ENCODE results near the gene HAGH.

Gene HAGH

DNA sequence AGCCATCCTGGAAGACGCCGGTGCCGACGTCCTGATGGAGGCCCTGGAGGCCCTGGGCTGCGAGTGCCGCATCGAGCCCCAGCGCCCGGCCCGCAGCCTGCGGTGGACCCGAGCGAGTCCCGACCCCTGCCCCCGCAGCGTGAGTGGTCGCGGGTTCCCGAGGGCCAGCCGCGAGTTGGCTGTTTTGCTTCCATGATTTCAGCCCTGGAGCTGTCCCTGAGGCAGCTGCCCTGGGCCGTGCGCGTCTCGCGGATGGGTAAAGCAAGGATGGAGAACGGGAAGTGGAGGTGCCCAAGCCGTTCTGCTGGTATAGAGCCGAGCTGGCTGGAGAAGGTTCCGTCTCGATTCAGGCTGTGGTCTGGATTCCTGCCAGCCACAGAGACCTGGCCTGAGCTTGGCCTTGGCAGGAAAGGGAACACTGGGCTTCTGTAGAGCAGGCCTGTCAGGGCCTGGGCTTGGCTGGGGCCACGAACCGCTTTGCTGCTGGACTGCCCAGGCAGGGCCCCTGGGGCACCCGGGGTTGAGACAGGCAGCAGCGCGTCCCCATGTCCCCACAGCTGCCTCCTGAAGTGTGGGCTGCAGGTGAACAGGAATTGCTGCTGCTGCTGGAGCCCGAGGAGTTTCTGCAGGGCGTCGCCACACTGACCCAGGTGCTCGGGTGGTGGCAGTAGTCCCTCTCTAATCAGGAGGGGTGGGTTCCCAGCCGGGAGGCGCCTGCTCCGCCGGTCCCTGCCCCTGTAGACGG is 52.8 kb downstream of the HAGH start:
- DNase-seq (ENCODE audit: low read depth in 2 of 2), result no peak

DNA sequence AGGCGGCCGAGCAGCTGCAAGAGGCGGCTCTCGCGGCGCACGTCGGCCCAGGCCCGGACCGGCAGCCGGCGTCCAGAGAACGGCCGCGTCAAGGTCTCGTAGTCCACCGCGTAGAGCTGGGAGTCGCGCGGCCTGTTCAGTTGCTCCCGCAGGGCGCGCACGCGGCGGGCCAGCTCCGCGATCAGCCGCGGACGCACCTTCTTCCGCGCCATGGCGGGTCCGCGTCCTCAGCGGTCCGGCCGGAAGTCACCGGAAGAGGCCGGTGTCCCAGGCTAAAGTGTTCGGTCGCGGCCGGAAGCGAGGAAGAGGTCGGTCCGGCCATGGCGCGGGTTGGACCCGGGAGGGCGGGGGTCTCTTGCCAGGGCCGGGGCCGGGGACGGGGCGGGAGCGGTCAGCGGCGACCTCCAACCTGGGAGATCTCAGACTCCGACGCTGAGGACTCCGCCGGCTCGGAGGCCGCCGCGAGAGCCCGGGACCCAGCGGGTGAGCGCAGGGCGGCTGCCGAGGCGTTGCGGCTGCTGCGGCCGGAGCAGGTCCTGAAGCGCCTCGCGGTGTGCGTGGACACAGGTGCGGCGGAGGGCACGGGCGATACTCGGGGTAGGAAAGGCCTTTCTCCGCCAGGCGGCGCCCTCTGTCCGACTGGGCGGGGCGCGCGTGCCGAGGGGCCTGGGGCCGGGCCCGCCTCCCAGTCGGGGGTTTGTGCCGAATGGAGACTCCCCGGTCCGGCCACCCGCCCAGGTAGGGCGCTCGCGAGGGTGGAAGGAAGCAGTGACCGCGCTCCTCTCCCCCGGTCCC is 53.5 kb downstream of the HAGH start, which contains the start of gene MRPS34:
Gene MRPS34, minus strand, starts transcription at position 227 of the 795 bp plus-strand sequence. Its CDS starts 15 bp downstream, at position 212.
- DNase-seq (ENCODE audit: low read depth in 2 of 2), result peak; percentile 78 to 79

DNA sequence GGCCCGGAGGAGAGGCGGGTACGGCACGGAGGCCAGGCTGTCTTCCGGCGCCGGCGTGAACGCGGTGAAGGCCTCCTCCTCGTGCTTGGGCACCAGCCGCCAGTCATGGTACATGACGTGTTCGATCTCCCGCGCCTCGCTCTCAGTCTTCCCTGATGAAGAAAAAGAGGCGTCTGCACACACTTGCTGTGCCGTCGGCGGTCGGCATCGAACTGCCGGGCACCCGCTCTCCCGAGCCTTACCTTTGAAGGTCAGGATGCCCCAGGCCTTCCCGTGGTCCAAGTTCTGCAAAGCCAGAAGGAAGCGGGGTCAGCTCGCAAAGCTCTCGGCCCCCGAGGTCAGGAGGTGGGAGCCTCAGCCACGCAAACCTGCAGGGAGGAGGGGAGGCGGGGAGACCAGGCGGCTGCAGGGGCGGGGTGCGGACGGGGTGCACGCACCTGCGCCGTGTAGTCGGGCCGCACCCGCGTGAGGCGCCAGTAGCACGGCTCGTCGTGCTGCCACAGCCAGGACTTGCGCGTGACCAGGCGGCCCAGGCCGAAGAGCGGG is 54.2 kb downstream of the HAGH start, which contains the start of gene EME2:
Gene EME2, plus strand, starts transcription at position 449 of the 546 bp plus-strand sequence. CDS start 418 bp downstream, outside the sequence.
- peak; percentile 44 to 47 for DNase-seq (ENCODE audit: low read depth in 2 of 2)

DNA sequence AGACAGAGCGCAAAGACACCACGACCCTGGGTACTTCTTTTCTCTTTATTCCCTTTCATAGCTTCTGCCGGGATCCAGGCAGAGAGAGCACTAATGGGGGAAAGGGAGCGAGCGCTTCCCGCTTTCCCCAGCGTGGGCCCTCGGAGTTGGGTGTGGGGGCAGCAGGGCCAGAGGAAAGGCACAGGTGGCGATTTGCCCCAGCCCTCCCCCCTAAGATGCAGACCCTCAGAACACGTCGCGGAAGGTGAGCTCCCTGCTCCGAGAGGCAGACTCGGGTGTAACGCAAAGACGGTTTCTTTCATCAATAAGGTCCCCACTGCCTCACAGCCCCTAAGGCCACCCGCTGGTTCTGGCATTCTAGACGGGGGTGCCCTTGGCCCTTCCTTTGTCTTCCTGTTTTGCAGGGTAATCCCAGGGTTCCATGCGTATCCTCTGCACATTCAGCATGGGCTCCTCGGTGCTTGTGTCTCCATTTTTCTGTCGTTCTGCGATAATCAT is 54.7 kb downstream of the HAGH start:
- DNase-seq (ENCODE audit: low read depth in 2 of 2), result no peak

DNA sequence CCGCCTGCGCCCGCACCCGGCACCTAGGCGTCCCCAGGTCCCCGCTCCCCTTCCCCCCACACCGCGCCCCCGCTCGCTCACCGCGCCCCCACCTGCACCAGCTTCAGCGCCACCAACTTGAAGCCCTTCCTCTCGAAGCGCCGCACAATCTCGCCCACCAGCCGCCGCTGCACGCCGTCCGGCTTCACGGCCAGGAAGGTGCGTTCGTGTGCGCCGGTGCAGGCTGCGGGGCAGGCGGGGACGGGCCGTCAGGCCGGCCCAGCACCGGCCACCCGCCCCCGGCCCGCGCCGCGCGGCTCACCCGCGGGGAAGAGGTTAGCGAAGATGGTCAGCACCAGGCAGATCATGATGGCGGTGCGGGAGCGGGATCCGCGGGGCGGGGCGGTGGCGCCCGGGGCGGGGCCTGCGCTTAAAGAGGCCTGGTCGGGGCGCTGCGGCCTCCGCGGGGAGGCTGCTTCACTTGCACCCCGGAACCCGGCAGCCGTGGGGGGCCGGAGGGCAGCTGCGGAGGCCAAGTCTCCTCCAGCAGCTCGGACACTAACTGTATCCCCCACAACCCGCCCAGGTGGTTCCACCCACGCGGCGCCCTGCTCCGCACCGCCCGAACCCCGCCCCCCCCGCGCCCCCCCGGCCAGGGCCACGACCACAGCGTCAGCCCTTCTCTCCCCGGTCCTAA is 55.3 kb downstream of the HAGH start, which contains the start of gene NME3:
Gene NME3, minus strand, starts transcription at position 356 of the 676 bp plus-strand sequence. Its CDS starts 9 bp downstream, at position 347.
- DNase-seq (ENCODE audit: low read depth in 2 of 2), result peak; percentile 75 to 79

DNA sequence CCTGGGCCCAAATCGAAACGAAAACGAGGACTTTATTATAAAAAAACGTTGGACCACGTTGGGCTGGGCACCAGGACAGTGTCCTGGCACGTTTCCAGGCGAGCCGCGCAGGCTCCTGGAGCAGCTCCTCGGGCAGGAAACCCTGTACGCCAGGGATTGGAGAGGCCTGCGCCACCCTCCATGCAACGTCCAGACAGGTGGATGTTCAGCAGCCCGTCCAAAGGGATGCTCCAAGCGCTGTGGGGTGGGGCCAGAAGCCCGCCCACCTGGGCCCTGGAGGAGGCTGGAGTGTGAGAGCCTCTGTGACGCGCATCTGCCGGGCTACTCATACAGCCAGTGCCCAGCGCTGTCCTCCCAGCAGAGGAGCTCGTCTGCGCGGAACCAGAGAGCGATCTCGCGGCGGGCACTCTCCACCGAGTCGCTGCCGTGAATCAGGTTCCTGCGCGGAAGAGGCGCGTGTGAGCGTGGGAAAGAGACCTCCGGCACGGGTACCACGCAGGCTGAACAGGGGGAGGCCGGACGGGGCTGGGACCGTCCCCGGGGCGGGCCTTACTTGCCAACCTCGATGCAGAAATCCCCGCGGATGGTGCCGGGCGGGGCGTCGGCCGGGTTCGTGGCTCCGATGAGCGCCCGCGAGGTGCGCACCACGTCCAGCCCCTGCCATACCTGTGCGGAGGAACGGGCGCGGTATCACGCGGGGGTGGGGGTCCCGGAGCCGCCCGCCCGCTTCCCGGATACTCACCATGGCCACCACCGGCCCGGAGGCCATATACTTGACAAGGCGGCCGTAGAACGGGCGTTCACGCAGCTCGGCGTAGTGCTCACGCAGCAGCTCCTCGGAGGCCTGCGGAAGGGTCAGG is 56.1 kb downstream of the HAGH start:
- peak; percentile 38 for DNase-seq (ENCODE audit: low read depth in 2 of 2)

DNA sequence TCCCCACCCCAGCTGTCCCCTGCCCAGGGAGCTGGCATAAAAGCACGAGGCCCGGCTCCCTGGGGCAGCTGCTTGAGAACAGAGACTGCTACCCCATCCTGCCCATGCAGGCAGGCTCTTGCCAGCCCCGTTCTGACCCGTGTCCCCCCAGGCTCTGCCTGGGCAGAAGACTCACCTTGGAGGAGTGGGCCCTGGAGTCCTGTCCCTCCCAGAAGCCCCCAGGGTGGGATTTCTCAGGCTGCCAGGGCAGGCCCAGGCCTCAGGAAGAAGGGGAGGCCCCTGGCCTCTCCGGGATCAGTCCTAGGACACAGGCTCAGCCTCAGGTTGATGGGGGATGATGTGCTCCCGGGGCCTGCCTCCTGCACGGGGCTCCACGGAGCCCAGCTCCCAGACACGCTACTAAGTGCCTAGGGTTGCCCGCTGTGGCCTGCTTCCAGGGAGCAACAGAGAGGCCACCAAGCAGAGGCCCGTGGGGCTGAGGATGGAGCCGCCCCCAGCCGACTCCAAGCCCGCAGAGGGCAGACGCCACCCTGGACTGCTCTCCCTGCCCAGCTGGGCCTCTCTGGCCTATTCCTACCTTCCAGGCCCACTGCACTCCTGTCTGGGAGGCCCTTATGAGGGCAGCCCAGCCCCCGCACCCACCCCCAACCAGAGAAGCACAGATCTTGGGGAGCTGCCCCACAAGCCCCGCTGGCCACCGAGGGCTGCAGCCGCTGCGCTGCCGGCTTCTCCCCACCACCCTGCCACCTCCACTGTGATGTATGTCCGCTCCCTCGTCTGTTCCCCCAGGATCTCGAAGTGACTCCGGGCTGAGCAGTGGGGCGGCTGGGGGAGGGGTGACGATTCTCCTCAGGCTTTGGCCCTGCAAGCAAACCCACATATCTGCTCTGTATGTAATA is 57.0 kb downstream of the HAGH start:
- DNase-seq (ENCODE audit: low read depth in 2 of 2), result no peak

DNA sequence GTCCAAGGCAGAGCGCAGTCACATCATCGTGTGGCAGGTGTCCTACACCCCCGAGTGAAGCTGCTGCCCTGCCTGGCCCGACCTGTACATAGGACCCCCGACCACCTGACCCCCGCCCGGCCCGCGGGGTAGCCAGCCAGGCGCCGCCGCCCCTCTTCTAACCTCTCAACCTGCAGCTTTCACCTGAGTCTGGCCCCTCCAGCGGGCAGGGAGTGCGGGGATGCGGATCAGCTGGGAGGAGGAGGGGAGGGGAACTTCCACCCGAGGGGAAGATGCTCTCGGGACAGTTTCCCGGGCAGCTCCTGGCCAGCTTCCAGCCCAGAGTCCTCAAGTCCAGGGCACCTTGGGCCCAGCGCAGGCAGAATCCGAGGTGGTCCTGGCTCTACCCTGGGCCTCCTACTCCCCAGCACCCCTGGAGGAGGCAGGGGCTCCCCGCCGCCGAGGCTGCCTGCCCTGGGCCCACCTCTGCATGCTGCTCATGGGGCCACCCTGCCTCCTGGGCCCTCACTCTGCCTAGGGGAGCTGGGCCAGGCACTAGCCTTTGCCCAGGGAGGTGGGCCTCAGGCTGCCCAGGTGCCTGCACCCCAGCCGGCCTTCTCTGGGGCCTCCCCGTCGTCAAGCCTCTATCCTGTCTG is 57.7 kb downstream of the HAGH start:
- DNase-seq (ENCODE audit: low read depth in 2 of 2), result no peak

DNA sequence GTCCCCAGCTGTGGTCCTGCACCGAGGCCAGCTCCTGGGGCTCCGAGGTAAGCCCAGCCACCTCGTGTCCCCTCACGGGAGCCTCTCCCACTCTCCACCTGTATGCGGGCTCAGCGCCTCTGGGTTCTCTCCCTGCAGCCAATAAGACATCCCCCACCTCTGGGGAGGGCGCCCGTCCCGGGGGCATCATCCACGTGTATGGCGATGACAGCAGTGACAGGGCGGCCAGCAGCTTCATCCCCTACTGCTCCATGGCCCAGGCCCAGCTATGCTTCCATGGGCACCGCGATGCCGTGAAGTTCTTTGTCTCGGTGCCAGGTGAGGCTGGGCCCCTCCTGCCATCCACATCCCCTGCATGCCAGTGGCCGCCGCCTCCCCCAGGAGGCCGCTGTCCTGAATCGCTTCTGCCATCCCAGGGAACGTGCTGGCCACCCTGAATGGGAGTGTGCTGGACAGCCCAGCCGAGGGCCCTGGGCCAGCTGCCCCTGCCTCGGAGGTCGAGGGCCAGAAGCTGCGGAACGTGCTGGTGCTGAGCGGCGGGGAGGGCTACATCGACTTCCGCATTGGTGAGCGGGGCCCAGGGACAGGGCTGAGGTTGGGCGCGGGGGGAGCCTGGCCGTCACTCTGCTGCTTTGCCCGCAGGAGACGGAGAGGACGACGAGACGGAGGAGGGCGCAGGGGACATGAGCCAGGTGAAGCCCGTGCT is 58.4 kb downstream of the HAGH start:
- DNase-seq (ENCODE audit: low read depth in 2 of 2), result no peak

DNA sequence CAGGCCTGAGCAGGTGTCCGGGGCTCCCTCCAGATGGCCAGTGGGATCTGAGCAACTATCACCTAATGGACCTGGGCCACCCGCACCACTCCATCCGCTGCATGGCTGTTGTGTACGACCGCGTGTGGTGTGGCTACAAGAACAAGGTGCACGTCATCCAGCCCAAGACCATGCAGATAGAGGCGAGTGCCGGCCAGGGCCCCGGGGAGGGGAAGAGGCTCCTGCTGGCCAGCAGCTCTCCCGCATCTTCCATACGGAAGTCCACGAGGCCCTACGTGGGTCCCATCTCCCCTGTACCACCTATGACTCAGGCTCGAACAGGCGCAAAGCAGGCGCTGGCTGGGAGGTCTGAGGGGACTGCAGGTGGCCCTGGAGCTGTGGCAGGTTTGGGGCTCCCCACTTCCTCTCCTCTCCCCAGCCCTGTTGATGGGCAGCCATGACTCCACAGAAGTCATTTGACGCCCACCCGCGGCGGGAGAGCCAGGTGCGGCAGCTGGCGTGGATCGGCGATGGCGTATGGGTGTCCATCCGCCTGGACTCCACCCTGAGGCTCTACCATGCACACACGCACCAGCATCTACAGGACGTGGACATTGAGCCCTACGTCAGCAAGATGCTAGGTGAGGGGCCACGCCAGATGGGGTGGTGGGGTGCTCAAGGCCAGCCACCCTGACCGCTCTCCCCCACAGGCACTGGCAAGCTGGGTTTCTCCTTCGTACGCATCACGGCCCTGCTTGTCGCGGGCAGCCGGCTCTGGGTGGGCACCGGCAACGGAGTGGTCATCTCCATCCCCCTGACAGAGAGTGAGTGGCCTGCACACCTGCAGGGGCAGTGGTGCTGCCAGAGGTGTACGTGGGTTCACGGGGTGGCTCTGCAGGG is 59.3 kb downstream of the HAGH start:
- no peak for DNase-seq (ENCODE audit: low read depth in 2 of 2)

DNA sequence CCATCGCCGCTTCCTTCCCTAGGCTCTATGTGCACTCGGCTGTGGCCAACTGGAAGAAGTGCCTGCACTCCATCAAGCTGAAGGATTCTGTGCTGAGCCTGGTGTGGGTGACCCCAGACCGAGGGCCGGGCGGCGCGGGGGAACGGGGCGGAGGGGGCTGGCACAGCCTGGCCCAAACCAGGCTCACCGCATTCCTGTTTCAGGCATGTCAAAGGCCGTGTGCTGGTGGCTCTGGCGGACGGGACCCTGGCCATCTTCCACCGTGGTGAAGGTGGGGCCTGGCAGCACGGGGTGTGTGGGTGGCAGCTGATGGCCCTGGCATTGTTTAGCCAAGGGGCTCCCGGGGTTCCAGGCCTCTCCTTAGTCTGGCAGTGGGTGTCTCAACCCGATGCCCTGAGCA is 59.9 kb downstream of the HAGH start:
- no peak for DNase-seq (ENCODE audit: low read depth in 2 of 2)

DNA sequence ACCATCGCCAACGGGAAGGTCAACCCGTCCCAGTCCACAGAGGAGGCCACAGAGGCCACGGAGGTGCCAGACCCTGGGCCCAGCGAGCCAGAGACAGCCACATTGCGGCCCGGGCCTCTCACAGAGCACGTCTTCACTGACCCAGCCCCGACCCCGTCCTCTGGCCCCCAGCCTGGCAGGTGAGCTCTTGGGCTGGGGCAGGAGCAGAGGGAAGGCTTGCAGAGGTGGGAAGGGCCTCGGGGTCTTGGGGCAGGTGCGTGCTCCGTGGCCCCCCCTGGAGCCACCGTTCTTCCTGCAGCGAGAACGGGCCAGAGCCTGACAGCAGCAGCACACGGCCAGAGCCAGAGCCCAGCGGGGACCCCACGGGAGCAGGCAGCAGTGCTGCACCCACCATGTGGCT is 60.4 kb downstream of the HAGH start:
- no peak for DNase-seq (ENCODE audit: low read depth in 2 of 2)

DNA sequence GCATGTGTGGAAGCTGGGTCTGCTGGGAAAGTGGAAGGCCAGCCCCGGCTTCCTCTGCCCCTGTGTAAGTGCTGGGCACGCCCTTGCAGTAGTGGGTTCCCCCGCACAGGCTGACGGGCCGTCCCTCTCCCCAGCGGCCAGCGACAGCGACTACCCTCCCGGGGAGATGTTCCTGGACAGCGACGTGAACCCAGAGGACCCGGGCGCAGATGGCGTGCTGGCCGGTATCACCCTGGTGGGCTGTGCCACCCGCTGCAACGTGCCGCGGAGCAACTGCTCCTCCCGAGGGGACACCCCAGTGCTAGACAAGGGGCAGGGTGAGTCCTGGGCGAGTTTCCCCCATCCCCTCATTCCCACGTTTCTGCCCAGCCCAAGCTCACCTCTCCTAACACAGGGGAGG is 60.8 kb downstream of the HAGH start:
- no peak for DNase-seq (ENCODE audit: low read depth in 2 of 2)

DNA sequence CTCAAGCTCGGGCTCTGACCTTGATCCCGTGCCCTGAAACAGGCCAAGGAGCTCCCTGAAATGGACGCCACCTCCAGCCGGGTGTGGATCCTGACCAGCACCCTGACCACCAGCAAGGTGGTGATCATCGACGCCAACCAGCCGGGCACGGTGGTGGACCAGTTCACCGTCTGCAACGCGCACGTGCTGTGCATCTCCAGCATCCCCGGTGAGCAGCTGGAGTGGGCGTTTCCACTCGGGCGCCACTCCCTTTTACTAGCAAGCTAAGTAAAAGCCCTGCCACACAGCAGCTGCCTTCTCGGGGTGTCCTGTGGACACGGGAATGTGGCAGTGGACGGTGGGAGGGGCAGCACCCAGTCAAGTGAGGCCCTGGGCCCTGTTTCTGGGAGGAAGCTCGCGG is 61.7 kb downstream of the HAGH start:
- DNase-seq (ENCODE audit: low read depth in 2 of 2), result no peak

DNA sequence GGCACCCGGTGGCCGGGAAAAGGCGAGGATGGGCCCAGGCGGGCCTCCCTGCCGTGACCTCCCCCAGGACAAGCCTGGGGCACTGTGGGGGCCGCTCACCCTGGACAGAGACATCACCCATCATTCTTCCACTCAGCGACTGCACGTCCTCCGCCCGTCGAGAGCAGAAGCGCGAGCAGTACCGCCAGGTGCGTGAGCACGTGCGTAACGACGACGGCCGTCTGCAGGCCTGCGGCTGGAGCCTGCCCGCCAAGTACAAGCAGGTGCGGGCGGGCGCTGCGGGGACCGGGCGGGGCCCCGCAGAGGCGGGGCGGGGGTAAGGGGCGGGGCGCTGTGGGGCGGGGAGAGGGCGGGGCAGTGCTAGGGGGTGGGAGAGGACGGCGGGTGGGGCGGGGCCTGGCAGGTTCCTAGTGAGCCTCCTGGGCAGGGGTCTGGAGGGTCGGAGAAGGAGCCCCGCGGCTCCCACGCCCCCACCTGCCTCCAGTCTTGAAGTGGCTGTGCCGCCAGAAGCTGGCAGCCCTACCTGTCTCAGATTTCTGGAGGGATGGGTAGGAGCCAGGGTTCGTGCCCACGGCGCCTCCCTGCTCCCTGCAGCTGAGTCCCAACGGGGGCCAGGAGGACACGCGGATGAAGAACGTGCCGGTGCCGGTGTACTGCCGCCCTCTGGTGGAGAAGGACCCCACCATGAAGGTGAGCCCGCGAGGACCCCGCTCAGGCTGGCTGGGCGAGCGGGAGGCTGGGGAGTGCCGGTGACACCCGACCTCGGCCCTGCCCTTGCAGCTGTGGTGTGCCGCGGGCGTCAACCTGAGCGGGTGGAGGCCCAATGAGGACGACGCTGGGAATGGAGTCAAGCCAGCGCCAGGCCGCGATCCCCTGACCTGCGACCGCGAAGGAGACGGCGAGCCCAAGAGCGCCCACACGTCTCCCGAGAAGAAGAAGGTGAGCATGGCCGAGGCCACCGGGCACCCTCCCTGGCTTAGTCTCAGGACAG is 62.8 kb downstream of the HAGH start:
- DNase-seq (ENCODE audit: low read depth in 2 of 2), result no peak

DNA sequence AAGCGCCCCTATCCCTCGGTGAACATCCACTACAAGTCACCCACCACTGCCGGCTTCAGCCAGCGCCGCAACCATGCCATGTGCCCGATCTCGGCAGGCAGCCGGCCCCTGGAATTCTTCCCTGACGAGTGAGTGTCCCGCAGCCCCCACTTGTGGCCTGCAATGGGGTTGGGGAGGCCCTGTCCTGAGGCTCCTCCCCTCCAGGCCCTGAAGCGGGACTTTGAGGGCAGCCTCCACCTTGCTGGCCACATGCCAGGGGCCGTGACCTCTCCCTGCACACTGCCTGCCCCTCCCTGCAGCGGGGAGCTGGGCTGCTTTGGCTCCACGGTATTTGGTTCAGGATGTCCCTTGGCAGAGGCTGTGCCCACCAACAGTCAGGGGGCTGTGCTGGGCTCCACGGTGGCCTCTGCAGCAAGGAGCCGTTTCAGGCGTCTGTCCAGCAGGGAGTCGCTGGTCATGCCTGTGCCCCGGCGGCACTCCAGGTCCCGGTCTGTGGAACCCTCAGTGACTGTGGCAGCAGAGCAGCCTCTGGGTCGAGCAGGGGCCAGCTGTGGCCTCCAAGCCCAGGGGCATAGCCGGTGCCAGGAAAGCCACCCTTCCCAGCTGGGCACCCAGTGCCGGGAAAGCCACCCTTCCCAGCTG is 63.6 kb downstream of the HAGH start:
- no peak for DNase-seq (ENCODE audit: low read depth in 2 of 2)
